Central memory CD8-positive, alpha-beta T cell (primary cell): Measurements from ENCODE around the gene OR6B3.

Experiments
- ATAC-seq: fragments of 150-1000 bp; cut with Tn5 transposase; replicated peaks from 2 replicates; pipeline ENCODE4 v1.10.0; 2022; ENCODE audit warnings: mild to moderate bottlenecking, moderate FRiP score, moderate number of reproducible peaks; ENCODE audit not compliant: poor library complexity, severe bottlenecking; ENCODE audit errors: extremely low read depth
- DNase-seq, 2 donors: peaks; one replicate each; pipeline ENCODE4 v3.0.0; 2021; ENCODE audit warnings: low spot score in 2 of 2
- H3K27ac Mint-ChIP-seq: one replicate; pipeline ENCODE4 v1.8.0; 2022; ENCODE audit warnings: low read depth, mild to moderate bottlenecking, moderate library complexity, mixed read lengths
- H3K27me3 Mint-ChIP-seq: one replicate; pipeline ENCODE4 v1.8.0; 2022; ENCODE audit warnings: mixed read lengths
- H3K36me3 Mint-ChIP-seq: one replicate; pipeline ENCODE4 v1.8.0; 2022; ENCODE audit warnings: mild to moderate bottlenecking, moderate library complexity, mixed read lengths; ENCODE audit not compliant: insufficient read depth
- H3K4me1 Mint-ChIP-seq: one replicate; pipeline ENCODE4 v1.8.0; 2022; ENCODE audit warnings: mixed read lengths
- H3K4me3 Mint-ChIP-seq: one replicate; pipeline ENCODE4 v1.8.0; 2022; ENCODE audit warnings: mild to moderate bottlenecking, moderate library complexity, mixed read lengths
- H3K9me3 Mint-ChIP-seq: one replicate; pipeline ENCODE4 v1.8.0; 2022; ENCODE audit warnings: mixed read lengths

OR6B3 gene

GRCh38 chr2:240037358-240037757, 16.0 kb downstream of the OR6B3 start:
- no peaks in the 10 kb centered on the region for H3K36me3 Mint-ChIP-seq
- DNase-seq, result no peak
- H3K9me3 Mint-ChIP-seq, result no peaks in the 10 kb centered on the region
- H3K4me3 Mint-ChIP-seq, result no peak overlapping the region
- no peak overlapping the region for H3K27ac Mint-ChIP-seq
- no peaks in the 10 kb centered on the region for H3K4me1 Mint-ChIP-seq
- ATAC-seq, result no peak
- peaks cover 32% of the 10 kb centered on the region for H3K27me3 Mint-ChIP-seq

GRCh38 chr2:240033330-240033678, 20.0 kb downstream of the OR6B3 start:
- peaks cover 2% of the 10 kb centered on the region for H3K36me3 Mint-ChIP-seq
- H3K4me1 Mint-ChIP-seq, result no peaks in the 10 kb centered on the region
- no peak overlapping the region for H3K27ac Mint-ChIP-seq
- no peak overlapping the region for H3K4me3 Mint-ChIP-seq
- no peak for DNase-seq
- peaks cover 61% of the 10 kb centered on the region for H3K27me3 Mint-ChIP-seq
- ATAC-seq, result no peak
- no peaks in the 10 kb centered on the region for H3K9me3 Mint-ChIP-seq

- DNase-seq, result no peak
- Mint-ChIP-seq H3K27me3 (peaks cover 61% of the 10 kb centered on the region), H3K27ac (no peak overlapping the region), H3K4me1 (no peaks in the 10 kb centered on the region), H3K4me3 (no peak overlapping the region), H3K36me3 (peaks cover 2% of the 10 kb centered on the region), H3K9me3 (no peaks in the 10 kb centered on the region)
- no peak for ATAC-seq
These were observed 20.7 kb downstream of the OR6B3 start for GRCh38 chr2:240032406-240033329.

GRCh38 chr2:240030379-240031094, 22.8 kb downstream of the OR6B3 start, which contains the start of gene OR6B2:
Gene OR6B2 (minus strand): TSS chr2:240030429. CDS start chr2:240030429, 0 bp downstream.
- no peak for DNase-seq
- no peaks in the 10 kb centered on the region for H3K9me3 Mint-ChIP-seq
- H3K27ac Mint-ChIP-seq, result no peak within 1 kb of the TSS
- peaks cover 60% of the 10 kb centered on the region for H3K27me3 Mint-ChIP-seq
- H3K36me3 Mint-ChIP-seq, result peaks cover 13% of the 10 kb centered on the region
- no peak for ATAC-seq
- H3K4me1 Mint-ChIP-seq, result no peaks in the 10 kb centered on the region
- H3K4me3 Mint-ChIP-seq, result no peak within 1 kb of the TSS

- DNase-seq (no peak), ATAC-seq (peak; percentile 52)
- Mint-ChIP-seq H3K4me1 (peaks cover 31% of the 10 kb centered on the region), H3K27me3 (peaks cover 9% of the 10 kb centered on the region), H3K9me3 (no peaks in the 10 kb centered on the region), H3K27ac (peak overlapping the region; percentile 93), H3K36me3 (peaks cover 37% of the 10 kb centered on the region), H3K4me3 (peak overlapping the region; percentile 91)
These were observed 28.6 kb downstream of the OR6B3 start for GRCh38 chr2:240024766-240025165.

GRCh38 chr2:240023792-240024191, 29.5 kb downstream of the OR6B3 start:
- ATAC-seq (no peak), DNase-seq (no peak)
- Mint-ChIP-seq H3K4me1 (peaks cover 31% of the 10 kb centered on the region), H3K36me3 (peaks cover 35% of the 10 kb centered on the region), H3K4me3 (peak overlapping the region; percentile 91), H3K27me3 (no peaks in the 10 kb centered on the region), H3K9me3 (no peaks in the 10 kb centered on the region), H3K27ac (peak overlapping the region; percentile 93)

GRCh38 chr2:240021488-240022104, 31.7 kb downstream of the OR6B3 start:
- ATAC-seq (no peak), DNase-seq (peak in 1 of 2 donors; percentile 22)
- H3K4me1 Mint-ChIP-seq, result peaks cover 37% of the 10 kb centered on the region
- H3K27me3 Mint-ChIP-seq, result no peaks in the 10 kb centered on the region
- H3K9me3 Mint-ChIP-seq, result no peaks in the 10 kb centered on the region
- no peak overlapping the region for H3K4me3 Mint-ChIP-seq
- H3K27ac Mint-ChIP-seq, result no peak overlapping the region
- peaks cover 48% of the 10 kb centered on the region for H3K36me3 Mint-ChIP-seq

- DNase-seq (no peak), ATAC-seq (no peak)
- Mint-ChIP-seq H3K27ac (no peak overlapping the region), H3K4me3 (no peak overlapping the region), H3K9me3 (no peaks in the 10 kb centered on the region), H3K4me1 (peaks cover 28% of the 10 kb centered on the region), H3K36me3 (peaks cover 50% of the 10 kb centered on the region), H3K27me3 (no peaks in the 10 kb centered on the region)
These were observed 35.1 kb downstream of the OR6B3 start for GRCh38 chr2:240018071-240018750.

- DNase-seq (no peak), ATAC-seq (no peak)
- Mint-ChIP-seq H3K9me3 (no peaks in the 10 kb centered on the region), H3K27ac (no peak overlapping the region), H3K4me1 (peaks cover 12% of the 10 kb centered on the region), H3K36me3 (peaks cover 63% of the 10 kb centered on the region), H3K4me3 (no peak overlapping the region), H3K27me3 (no peaks in the 10 kb centered on the region)
These were observed 39.0 kb downstream of the OR6B3 start for GRCh38 chr2:240014327-240014726.

GRCh38 chr2:240013343-240013742, 40.0 kb downstream of the OR6B3 start:
- H3K27me3 Mint-ChIP-seq, result no peaks in the 10 kb centered on the region
- H3K27ac Mint-ChIP-seq, result no peak overlapping the region
- ATAC-seq (no peak), DNase-seq (no peak)
- H3K36me3 Mint-ChIP-seq, result peaks cover 62% of the 10 kb centered on the region
- peaks cover 12% of the 10 kb centered on the region for H3K4me1 Mint-ChIP-seq
- no peak overlapping the region for H3K4me3 Mint-ChIP-seq
- H3K9me3 Mint-ChIP-seq, result no peaks in the 10 kb centered on the region

GRCh38 chr2:240002983-240003382, 50.3 kb downstream of the OR6B3 start:
- ATAC-seq, result no peak
- Mint-ChIP-seq H3K9me3 (no peaks in the 10 kb centered on the region), H3K27ac (no peak overlapping the region), H3K36me3 (peaks cover 55% of the 10 kb centered on the region), H3K4me1 (no peaks in the 10 kb centered on the region), H3K4me3 (no peak overlapping the region), H3K27me3 (no peaks in the 10 kb centered on the region)
- DNase-seq, result no peak

GRCh38 chr2:240000671-240001070, 52.6 kb downstream of the OR6B3 start:
- peaks cover 40% of the 10 kb centered on the region for H3K36me3 Mint-ChIP-seq
- H3K27me3 Mint-ChIP-seq, result no peaks in the 10 kb centered on the region
- no peak for DNase-seq
- ATAC-seq, result no peak
- no peaks in the 10 kb centered on the region for H3K9me3 Mint-ChIP-seq
- H3K27ac Mint-ChIP-seq, result no peak overlapping the region
- no peak overlapping the region for H3K4me3 Mint-ChIP-seq
- H3K4me1 Mint-ChIP-seq, result peaks cover 6% of the 10 kb centered on the region
